Activated T-helper 1 cell treated with anti-CD3 and anti-CD28 coated beads, Interleukin-12 subunit alpha, Interleukin-12 subunit beta, Interleukin-2, Interleukin-4 antibody, amounts not matched to agents 30 ng/mL and 10 ng/mL and 1 ng/mL, durations not matched to agents 14 hours and 24 hours and 36 hours (primary cell): ENCODE data around the gene STK40. TPM values are rescaled to one million over a fixed set of nuclear protein-coding genes. Genes with fewer than 3 reads are reported as not detected.

Experiments used
- DNase-seq: peaks from one replicate; pipeline ENCODE4 v3.0.0; 2021; ENCODE audit warnings: low spot score
- H3K27ac Mint-ChIP-seq: one replicate; pipeline ENCODE4 v1.8.0; 2021; ENCODE audit warnings: mild to moderate bottlenecking, mixed read lengths
- H3K27me3 Mint-ChIP-seq: one replicate; pipeline ENCODE4 v1.8.0; 2022; ENCODE audit warnings: mild to moderate bottlenecking, moderate library complexity, mixed read lengths; ENCODE audit not compliant: insufficient read depth
- H3K36me3 Mint-ChIP-seq: one replicate; pipeline ENCODE4 v1.8.0; 2021; ENCODE audit warnings: low read depth, mixed read lengths
- H3K4me1 Mint-ChIP-seq: one replicate; pipeline ENCODE4 v1.8.0; 2021; ENCODE audit warnings: low read depth, mixed read lengths
- H3K4me3 Mint-ChIP-seq: one replicate; pipeline ENCODE4 v1.8.0; 2021; ENCODE audit warnings: mild to moderate bottlenecking, moderate library complexity, mixed read lengths
- H3K9me3 Mint-ChIP-seq: one replicate; pipeline ENCODE4 v1.8.0; 2021; ENCODE audit warnings: mixed read lengths
- intact Hi-C: fragments of 100-400 bp; cut with micrococcal nuclease; formaldehyde crosslinking; loops from one replicate; pipeline ENCODE4 v1.15.1; 2024
- total RNA-seq: library from RNA; stranded (reverse); gene quantifications from 2 replicates; pipeline ENCODE4 v1.2.3, GENCODE V29; 2022

The STK40 gene
- total RNA-seq, 1 donor from 2014 or later = 46.5 TPM

DNA sequence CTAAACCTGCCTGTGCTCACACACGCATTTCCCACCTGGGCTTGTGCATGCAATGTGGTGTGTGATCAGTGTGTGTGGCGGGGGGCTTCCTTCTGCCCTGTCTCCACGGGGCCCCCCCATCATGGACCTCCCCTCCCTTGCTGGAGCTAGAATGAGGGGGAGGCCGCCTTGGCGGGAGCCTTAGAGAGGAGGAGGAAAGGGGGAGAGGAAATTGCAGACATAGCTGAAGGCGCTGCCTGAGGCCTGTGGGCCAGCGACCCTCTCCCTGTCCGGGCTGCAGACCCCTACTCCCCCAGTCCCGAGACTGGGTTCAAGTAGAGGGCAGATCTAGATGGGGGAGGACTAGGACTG lies 61.4 kb downstream of the STK40 start:
- H3K4me1 Mint-ChIP-seq = peaks cover 33% of the 10 kb centered on the region
- H3K4me3 Mint-ChIP-seq = peak overlapping the region; percentile 80
- H3K27me3 Mint-ChIP-seq = peaks cover 6% of the 10 kb centered on the region
- DNase-seq = no peak
- peaks cover 2% of the 10 kb centered on the region for H3K36me3 Mint-ChIP-seq
- no peaks in the 10 kb centered on the region for H3K9me3 Mint-ChIP-seq
- intact Hi-C loops = loop anchor here (5.0 kb wide), 1 partner anchor 63 kb away; the partner anchor contains the start of gene STK40
- H3K27ac Mint-ChIP-seq = no peak overlapping the region

DNA sequence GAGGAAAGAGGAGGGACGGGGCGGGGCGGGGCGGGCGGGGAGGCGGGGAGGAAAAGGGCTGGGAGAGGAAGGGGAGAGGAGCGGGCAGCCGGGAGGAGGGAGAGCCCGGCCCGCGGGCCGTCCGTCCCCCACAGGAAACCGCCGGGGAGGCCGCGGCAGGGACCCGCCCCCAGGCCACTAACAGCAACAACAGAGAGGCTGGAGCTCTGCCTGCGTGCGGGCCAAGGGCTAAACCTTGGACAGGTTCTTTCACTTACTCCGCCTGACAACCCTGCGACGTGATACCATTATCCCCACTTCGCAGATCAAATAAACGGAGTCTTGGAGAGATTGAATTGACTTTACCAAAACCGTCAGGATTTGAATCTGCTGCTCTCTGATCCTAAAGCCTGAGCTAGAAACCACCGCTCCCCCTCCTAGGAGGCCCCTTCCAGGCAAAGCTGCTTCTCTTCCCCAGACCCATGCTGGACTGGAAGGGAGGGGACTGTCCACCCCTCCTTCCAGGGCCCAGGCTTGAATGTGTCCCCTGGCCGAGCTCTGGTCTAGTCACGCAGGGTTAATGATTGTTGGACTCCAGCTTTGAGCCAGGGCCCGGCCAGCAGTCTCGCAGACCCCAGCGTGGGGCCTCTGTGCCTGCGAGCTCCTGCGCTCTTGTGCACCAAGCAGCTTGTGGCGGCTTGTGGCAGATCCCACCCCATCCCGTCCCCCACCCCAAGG lies 61.9 kb downstream of the STK40 start, which contains the start of gene EVA1B:
Gene EVA1B (minus strand): TSS at position 10 of the 717 bp plus-strand sequence. CDS start 608 bp downstream, outside the sequence.
- peaks cover 2% of the 10 kb centered on the region for H3K36me3 Mint-ChIP-seq
- peak; percentile 60 for DNase-seq
- H3K9me3 Mint-ChIP-seq = no peaks in the 10 kb centered on the region
- peaks cover 31% of the 10 kb centered on the region for H3K4me1 Mint-ChIP-seq
- H3K27ac Mint-ChIP-seq = peak within 1 kb of the TSS; percentile 64
- H3K4me3 Mint-ChIP-seq = peak within 1 kb of the TSS; percentile 80
- peaks cover 6% of the 10 kb centered on the region for H3K27me3 Mint-ChIP-seq
- intact Hi-C loops = loop anchor here (1.0 to 5.0 kb wide), 3 partner anchors 16 to 97 kb away; partner anchors contain the start of gene STK40

DNA sequence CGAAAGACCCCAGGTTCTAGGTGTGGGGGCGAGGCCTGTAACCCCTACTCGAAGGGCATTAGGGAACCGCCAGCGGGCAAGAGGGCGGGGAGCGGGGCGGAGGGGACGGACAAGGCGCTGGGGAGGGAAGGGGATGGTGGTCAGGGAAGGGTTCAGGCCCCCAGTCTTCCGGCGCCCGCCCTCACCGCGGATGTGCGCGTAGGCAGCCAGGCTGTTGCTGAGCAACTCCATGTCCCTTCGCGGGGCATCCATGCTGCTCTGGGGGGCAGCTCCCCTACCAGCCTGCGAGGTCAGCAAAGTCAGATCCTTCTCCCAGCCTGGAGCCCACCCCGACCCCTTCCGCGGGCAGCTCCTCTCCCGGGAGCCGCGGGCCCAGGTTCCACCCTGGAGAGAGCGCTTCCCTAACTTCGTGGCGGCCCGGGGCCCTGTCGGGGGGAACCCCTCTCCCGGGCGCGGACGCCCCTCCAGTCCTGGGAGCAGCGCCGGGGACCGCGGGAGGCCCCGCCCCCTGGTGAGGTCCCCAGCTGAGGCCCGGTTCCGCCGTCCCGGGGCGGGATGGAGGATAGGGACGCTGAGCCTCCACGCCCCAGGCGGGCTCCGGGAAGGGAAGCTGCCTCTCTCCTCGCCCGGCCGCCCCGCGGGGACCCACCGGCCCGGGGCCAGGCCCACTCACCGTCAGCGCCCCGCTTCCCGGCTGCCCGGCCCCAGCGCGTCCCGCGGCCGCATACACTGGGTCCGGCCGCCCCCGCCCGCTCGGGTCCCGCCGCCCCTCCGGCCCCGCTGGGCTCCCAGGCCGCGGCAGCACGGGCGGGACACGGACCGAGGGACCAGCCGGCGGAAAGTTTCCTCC lies 62.7 kb downstream of the STK40 start:
- peak; percentile 25 for DNase-seq
- Mint-ChIP-seq H3K9me3 (no peaks in the 10 kb centered on the region), H3K4me3 (peak overlapping the region; percentile 78), H3K36me3 (peaks cover 2% of the 10 kb centered on the region), H3K4me1 (peaks cover 31% of the 10 kb centered on the region), H3K27me3 (peaks cover 6% of the 10 kb centered on the region), H3K27ac (peak overlapping the region; percentile 40)
- intact Hi-C loops = loop anchor here (1.0 to 5.0 kb wide), 3 partner anchors 16 to 97 kb away; partner anchors contain the start of gene STK40

DNA sequence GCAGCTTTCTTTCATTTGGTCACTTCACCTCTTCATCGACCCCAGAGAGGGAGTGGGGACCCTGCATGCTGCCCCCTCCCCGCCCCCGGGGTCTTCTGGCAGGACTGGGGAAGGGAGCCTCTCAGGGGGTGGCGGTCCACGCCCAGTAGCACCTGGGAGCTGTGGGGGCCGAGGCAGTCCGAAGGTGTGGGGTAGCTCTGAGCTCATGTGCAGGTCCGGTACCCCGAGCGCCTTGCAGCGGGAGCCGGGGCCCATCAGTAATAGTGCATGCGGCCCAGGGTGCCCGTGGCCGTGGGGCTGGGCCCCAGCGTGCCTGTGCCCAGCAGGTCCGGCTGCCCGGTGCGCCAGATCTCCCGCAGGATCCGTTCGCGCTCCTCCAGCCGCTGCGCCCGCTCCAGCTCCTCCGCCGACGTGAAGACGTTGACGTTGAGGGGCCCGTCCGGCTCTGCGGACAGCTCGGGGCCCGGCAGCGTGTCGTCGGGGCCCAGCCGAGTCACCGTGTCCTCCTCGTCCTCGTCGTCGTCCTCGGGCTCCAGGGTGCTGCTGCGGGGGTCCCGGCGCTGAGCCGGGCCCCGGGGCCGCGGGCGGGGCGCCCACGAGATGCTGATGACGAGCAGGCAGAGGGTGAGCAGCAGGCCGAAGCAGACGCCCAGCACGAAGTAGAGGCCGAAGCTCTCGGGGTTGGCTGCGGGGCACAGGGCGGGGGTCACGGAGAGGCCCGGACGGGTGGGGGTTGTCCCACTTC lies 63.5 kb downstream of the STK40 start:
- peaks cover 2% of the 10 kb centered on the region for H3K36me3 Mint-ChIP-seq
- DNase-seq = no peak
- peak overlapping the region; percentile 78 for H3K4me3 Mint-ChIP-seq
- H3K4me1 Mint-ChIP-seq = peaks cover 29% of the 10 kb centered on the region
- peak overlapping the region; percentile 48 for H3K27ac Mint-ChIP-seq
- intact Hi-C loops = loop anchor here (5.0 kb wide), 1 partner anchor 65 kb away; the partner anchor contains the start of gene STK40
- H3K9me3 Mint-ChIP-seq = no peaks in the 10 kb centered on the region
- H3K27me3 Mint-ChIP-seq = peaks cover 6% of the 10 kb centered on the region

DNA sequence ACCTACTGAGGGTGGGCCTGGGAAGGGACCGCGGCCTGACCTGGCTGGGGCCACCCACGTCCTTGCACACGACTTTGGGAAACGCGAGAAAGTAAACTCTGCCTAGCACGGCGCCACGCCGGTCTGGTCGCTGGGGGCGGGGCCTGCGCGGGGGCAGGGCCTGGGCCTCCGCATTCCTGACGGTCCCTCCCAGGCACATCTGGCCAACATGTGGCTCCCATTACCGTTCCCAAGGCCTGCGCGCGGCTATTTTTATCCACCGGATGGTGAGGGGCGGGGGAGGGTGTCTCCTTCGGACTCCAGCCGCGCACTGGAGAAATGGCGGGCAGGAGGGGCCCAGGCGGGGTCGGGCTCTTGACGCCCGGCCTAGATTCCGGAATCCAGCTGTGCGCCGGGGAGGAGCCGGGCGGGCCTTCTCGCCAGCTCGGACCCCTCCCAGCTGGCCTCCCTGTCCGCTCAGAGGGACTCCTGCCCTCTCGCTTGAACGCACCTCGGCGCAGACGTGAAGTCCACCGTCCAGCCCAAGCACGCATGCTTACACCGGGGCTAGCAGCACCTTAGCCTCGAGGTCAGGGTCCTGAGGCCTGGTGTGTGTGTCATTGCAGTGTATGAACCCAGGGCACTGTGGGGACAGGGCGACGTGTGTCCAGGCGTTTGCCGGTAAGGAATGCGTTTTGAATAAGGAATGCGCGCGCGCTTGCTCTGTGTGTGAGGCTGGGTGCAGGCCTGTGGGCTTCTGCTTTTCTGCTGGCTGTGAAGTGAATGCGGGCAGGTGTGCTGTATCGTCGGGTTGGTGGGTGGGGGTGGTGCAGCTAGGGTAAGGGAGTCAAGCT lies 64.4 kb downstream of the STK40 start:
- Mint-ChIP-seq H3K4me3 (peak overlapping the region; percentile 54), H3K36me3 (peaks cover 2% of the 10 kb centered on the region), H3K27ac (peak overlapping the region; percentile 48), H3K4me1 (peaks cover 23% of the 10 kb centered on the region), H3K9me3 (no peaks in the 10 kb centered on the region), H3K27me3 (peaks cover 2% of the 10 kb centered on the region)
- no peak for DNase-seq
- intact Hi-C loops = loop anchor here (1.0 to 5.0 kb wide), 2 partner anchors 48 to 66 kb away; partner anchors contain the start of gene STK40

DNA sequence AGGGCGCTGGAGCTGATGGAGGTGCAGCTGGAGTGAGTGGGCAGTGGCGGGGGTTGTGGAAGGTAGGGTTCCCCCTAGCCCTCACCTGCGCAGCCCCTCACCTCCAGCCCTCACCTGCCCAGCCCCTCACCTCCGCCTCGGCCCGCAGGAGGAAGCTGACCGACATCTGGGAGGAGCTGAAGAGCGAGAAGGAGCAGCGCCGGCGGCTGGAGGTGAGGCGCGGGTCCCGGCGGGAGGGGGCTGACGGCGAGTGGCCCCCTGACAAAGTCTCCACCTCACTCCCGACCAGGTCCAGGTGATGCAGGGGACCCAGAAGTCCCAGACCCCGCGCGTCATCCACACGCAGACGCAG lies 65.0 kb downstream of the STK40 start:
- Mint-ChIP-seq H3K4me3 (peak overlapping the region; percentile 64), H3K9me3 (no peaks in the 10 kb centered on the region), H3K27me3 (peaks cover 2% of the 10 kb centered on the region), H3K4me1 (peaks cover 23% of the 10 kb centered on the region), H3K27ac (peak overlapping the region; percentile 66), H3K36me3 (peaks cover 5% of the 10 kb centered on the region)
- intact Hi-C loops = loop anchor here (1.0 to 5.0 kb wide), 2 partner anchors 49 to 67 kb away; partner anchors contain the start of gene STK40
- no peak for DNase-seq

DNA sequence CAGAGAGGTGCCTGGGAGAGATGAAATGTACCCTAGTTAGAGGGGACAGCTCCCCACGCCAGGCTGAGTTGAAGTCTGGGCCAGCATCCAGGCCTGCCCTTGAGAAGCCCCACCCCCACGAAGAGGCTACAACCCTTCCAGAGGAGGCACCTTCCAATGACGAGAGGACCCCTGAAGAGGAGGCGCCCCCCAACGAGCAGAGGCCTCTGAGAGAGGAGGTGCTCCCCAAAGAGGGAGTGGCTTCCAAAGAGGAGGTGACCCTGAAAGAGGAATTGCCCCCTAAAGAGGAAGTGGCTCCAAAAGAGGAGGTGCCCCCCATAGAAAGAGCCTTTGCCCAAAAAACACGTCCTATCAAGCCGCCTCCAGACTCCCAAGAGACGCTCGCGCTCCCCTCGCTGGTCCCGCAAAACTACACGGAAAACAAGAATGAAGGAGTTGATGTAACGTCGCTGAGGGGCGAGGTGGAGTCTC lies 65.4 kb downstream of the STK40 start:
- Mint-ChIP-seq H3K4me3 (peak overlapping the region; percentile 64), H3K27ac (peak overlapping the region; percentile 66), H3K9me3 (no peaks in the 10 kb centered on the region), H3K27me3 (peaks cover 2% of the 10 kb centered on the region), H3K4me1 (peaks cover 23% of the 10 kb centered on the region), H3K36me3 (peaks cover 8% of the 10 kb centered on the region)
- intact Hi-C loops = loop anchor here (5.0 kb wide), 1 partner anchor 67 kb away; the partner anchor contains the start of gene STK40
- no peak for DNase-seq

DNA sequence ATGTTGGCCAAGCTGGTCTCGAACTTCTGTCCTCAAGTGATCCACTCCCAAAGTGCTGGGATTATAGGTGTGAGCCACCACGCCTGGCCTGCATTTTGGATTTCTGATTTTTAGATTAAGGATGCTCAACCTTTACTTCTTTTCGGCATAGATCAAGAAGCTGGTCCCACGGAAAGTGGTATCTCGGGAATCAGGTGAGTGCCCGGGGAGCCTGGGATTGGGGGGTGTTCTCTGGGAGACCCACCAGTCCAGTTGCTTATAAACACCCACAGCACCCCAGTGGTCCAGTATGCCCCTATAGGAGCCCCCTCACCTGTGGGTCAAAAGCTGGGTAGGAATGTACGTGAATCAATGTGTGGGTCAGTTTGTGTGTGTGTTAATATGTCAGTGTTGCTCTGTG lies 76.3 kb downstream of the STK40 start:
- Mint-ChIP-seq H3K4me3 (no peak overlapping the region), H3K27me3 (no peaks in the 10 kb centered on the region)
- intact Hi-C loops = no loop called here

DNA sequence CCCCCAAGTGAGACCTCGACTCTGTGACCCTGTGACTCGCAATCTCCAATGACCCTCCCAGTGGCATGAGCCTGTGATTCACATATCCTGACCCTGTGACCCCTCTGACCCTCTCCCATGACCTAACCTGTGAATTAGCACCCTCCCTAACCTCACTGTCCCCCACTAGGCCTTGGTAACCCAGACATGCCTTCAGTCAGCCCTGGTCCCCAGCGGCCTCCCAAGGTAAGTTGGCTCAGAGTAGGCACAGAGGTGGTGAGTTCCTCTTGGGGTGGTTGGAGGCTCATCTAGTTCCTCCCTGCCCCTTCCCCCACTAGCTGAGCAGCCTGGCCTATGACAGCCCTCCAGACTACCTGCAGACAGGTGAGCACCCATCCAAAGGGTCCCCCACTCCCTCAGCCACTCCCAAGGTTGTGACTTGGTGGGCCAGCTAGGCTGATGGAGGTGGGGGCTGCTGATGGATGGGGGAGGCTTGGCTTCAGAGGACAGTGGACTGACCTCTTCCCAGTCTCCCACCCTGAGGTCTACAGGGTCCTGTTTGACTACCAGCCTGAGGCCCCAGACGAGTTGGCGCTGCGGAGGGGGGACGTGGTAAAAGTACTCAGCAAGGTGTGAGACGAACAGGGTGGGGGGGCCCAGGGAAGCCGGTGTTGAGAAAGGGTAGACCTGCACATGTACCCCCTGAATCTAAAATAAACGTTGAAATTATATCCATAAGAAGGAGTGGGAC lies 78.0 kb downstream of the STK40 start:
- intact Hi-C loops = loop anchor here (1.0 kb wide), 5 partner anchors 16 to 158 kb away; partner anchors contain the start of genes EVA1B, LSM10, THRAP3 and TRAPPC3
- peak overlapping the region; percentile 58 for H3K27ac Mint-ChIP-seq
- H3K4me3 Mint-ChIP-seq = peak overlapping the region; percentile 97
- no peaks in the 10 kb centered on the region for H3K27me3 Mint-ChIP-seq
- no peak for DNase-seq
- peaks cover 32% of the 10 kb centered on the region for H3K4me1 Mint-ChIP-seq
- no peaks in the 10 kb centered on the region for H3K9me3 Mint-ChIP-seq
- H3K36me3 Mint-ChIP-seq = peaks cover 23% of the 10 kb centered on the region

More for the DNA sequence above, 76.3 kb downstream of the STK40 start:
- H3K36me3 Mint-ChIP-seq = peaks cover 14% of the 10 kb centered on the region
- no peak for DNase-seq
- H3K27ac Mint-ChIP-seq = no peak overlapping the region
- no peaks in the 10 kb centered on the region for H3K9me3 Mint-ChIP-seq
- H3K4me1 Mint-ChIP-seq = peaks cover 31% of the 10 kb centered on the region

DNA sequence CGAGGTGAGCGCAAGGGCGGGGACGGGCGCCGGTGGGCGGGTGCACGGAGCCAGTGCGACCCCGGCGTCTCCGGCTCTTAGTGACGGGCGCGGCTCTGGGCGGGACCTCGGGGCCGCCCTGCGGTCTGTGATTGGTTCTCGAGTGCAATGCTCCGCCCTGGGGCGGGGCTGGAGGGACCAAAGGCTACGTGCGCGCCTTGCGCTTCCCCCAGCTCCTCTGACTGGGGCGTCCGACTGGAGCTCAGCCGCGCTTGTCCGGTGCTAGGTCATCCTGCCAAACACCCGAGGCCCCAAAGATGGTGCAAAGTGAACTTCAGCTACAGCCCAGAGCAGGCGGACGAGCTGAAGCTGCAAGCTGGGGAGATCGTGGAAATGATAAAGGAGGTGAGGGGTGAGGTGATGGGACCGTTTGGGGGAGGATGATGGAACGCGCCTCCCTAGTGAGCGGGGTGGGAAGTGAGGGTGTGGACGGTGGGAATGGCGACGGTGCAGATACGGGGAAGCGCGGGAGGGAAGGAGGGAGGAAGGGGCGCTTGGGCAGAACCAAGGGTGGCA lies 78.7 kb downstream of the STK40 start:
- H3K27ac Mint-ChIP-seq = peak overlapping the region; percentile 89
- H3K9me3 Mint-ChIP-seq = no peaks in the 10 kb centered on the region
- peak; percentile 94 for DNase-seq
- peak overlapping the region; percentile 97 for H3K4me3 Mint-ChIP-seq
- no peaks in the 10 kb centered on the region for H3K27me3 Mint-ChIP-seq
- H3K4me1 Mint-ChIP-seq = peaks cover 39% of the 10 kb centered on the region
- intact Hi-C loops = loop anchor here (1.0 kb wide), 7 partner anchors 16 to 158 kb away; partner anchors contain the start of genes EVA1B, LSM10, THRAP3 and TRAPPC3
- H3K36me3 Mint-ChIP-seq = peaks cover 27% of the 10 kb centered on the region
